ENCODE data around the gene USP13. TPM values are rescaled to one million over a fixed set of nuclear protein-coding genes. Genes with fewer than 3 reads are reported as not detected.

Gene USP13
- total and polyA plus RNA-seq, 2 experiments from 2014 or later = 6.0 to 8.2 TPM

- no peaks in the 10 kb centered on the region for H3F3A ChIP-seq (ENCODE audit: insufficient read depth)
- H3K36me3 ChIP-seq (ENCODE audit: low read depth) = no peaks in the 10 kb centered on the region
- no peak overlapping the region for H3K27ac ChIP-seq
- WGBS, 2 experiments (ENCODE audit: low coverage in 1 of 2, low lambda C conversion rate in 2 of 2, missing lambda C conversion rate in 2 of 2) = 96 to 100% methylated on average over 1 of the region's 1 CpG
- no peak overlapping the region for H3K4me2 ChIP-seq (ENCODE audit: unreplicated experiment)
- H3K4me1 ChIP-seq (ENCODE audit: insufficient read depth) = no peaks in the 10 kb centered on the region
- H3K9me3 ChIP-seq (ENCODE audit: low read depth) = no peaks in the 10 kb centered on the region
- H3K9ac ChIP-seq = no peak overlapping the region
- TF ChIP-seq EZH2 (IDR thresholded peaks at IDR 0.05; ENCODE audit: insufficient read depth, poor library complexity, severe bottlenecking) = no peak
- TF ChIP-seq EZH2phosphoT487 (IDR thresholded peaks at IDR 0.05; ENCODE audit: insufficient read depth, low read depth) = no peak
- no peak for DNase-seq
- no peak overlapping the region for H3K4me3 ChIP-seq
- peaks cover 91% of the 10 kb centered on the region for H3K79me2 ChIP-seq (ENCODE audit: insufficient read depth)
- no peak overlapping the region for H2AFZ ChIP-seq
- no peaks in the 10 kb centered on the region for H3K27me3 ChIP-seq (replicated peaks; ENCODE audit: insufficient read depth)
- H3K9me2 ChIP-seq (ENCODE audit: insufficient read depth) = no peaks in the 10 kb centered on the region
- H4K20me1 ChIP-seq (ENCODE audit: insufficient read depth) = no peaks in the 10 kb centered on the region
- in situ Hi-C loops (cut with MboI) = no loop called here
These were observed 15.6 kb downstream of the USP13 start for GRCh38 chr3:179668429-179668828.

DNA sequence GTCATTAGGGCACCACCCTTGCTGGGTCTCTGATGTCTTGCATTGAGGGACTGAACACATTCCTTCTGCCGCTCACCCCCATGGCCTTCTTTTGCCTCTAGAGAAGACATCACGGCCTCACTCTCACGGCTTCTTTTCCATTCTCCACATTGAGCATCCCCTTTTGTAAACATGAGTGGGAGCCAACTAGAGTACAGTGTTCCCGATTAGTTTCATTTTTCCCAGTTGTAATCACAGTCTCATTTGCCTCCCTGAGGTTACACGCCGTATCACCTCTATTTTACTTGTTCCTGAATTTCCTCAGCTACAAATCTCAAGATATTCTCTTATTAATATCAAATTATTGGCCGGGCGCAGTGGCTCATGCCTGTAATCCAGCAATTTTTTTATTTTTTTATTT, 17.5 kb downstream of the USP13 start:
- no peak for DNase-seq
- H4K20me1 ChIP-seq (ENCODE audit: insufficient read depth) = no peaks in the 10 kb centered on the region
- no peaks in the 10 kb centered on the region for H3K4me1 ChIP-seq (ENCODE audit: insufficient read depth)
- in situ Hi-C loops (cut with MboI) = no loop called here
- no peaks in the 10 kb centered on the region for H3K9me2 ChIP-seq (ENCODE audit: insufficient read depth)
- peaks cover 88% of the 10 kb centered on the region for H3K79me2 ChIP-seq (ENCODE audit: insufficient read depth)
- H3F3A ChIP-seq (ENCODE audit: insufficient read depth) = no peaks in the 10 kb centered on the region
- no peak overlapping the region for H3K4me3 ChIP-seq
- no peak overlapping the region for H3K27ac ChIP-seq
- no peaks in the 10 kb centered on the region for H3K36me3 ChIP-seq (ENCODE audit: low read depth)
- H3K9ac ChIP-seq = no peak overlapping the region
- TF ChIP-seq EZH2phosphoT487 (IDR thresholded peaks at IDR 0.05; ENCODE audit: insufficient read depth, low read depth) (no peak), EZH2 (IDR thresholded peaks at IDR 0.05; ENCODE audit: insufficient read depth, poor library complexity, severe bottlenecking) (no peak)
- no peaks in the 10 kb centered on the region for H3K27me3 ChIP-seq (replicated peaks; ENCODE audit: insufficient read depth)
- 96 to 98% methylated on average over 8 of the region's 8 CpGs for WGBS, 2 experiments (ENCODE audit: low coverage in 1 of 2, low lambda C conversion rate in 2 of 2, missing lambda C conversion rate in 2 of 2)
- no peaks in the 10 kb centered on the region for H3K9me3 ChIP-seq (ENCODE audit: low read depth)
- H3K4me2 ChIP-seq (ENCODE audit: unreplicated experiment) = no peak overlapping the region
- H2AFZ ChIP-seq = no peak overlapping the region

- no peak overlapping the region for H3K9ac ChIP-seq
- no peaks in the 10 kb centered on the region for H3K9me2 ChIP-seq (ENCODE audit: insufficient read depth)
- H3K27me3 ChIP-seq (replicated peaks; ENCODE audit: insufficient read depth) = no peaks in the 10 kb centered on the region
- no peak overlapping the region for H3K4me3 ChIP-seq
- in situ Hi-C loops (cut with MboI) = no loop called here
- no peaks in the 10 kb centered on the region for H3K36me3 ChIP-seq (ENCODE audit: low read depth)
- H3K27ac ChIP-seq = no peak overlapping the region
- WGBS, 2 experiments (ENCODE audit: low coverage in 1 of 2, low lambda C conversion rate in 2 of 2, missing lambda C conversion rate in 2 of 2) = 92 to 98% methylated on average over 1 of the region's 1 CpG
- H3F3A ChIP-seq (ENCODE audit: insufficient read depth) = no peaks in the 10 kb centered on the region
- peaks cover 87% of the 10 kb centered on the region for H3K79me2 ChIP-seq (ENCODE audit: insufficient read depth)
- H4K20me1 ChIP-seq (ENCODE audit: insufficient read depth) = no peaks in the 10 kb centered on the region
- H3K4me2 ChIP-seq (ENCODE audit: unreplicated experiment) = no peak overlapping the region
- no peaks in the 10 kb centered on the region for H3K4me1 ChIP-seq (ENCODE audit: insufficient read depth)
- H2AFZ ChIP-seq = no peak overlapping the region
- DNase-seq = no peak
- TF ChIP-seq EZH2 (IDR thresholded peaks at IDR 0.05; ENCODE audit: insufficient read depth, poor library complexity, severe bottlenecking) (no peak), EZH2phosphoT487 (IDR thresholded peaks at IDR 0.05; ENCODE audit: insufficient read depth, low read depth) (no peak)
- no peaks in the 10 kb centered on the region for H3K9me3 ChIP-seq (ENCODE audit: low read depth)
These were observed 18.5 kb downstream of the USP13 start for GRCh38 chr3:179671309-179671708.

DNA sequence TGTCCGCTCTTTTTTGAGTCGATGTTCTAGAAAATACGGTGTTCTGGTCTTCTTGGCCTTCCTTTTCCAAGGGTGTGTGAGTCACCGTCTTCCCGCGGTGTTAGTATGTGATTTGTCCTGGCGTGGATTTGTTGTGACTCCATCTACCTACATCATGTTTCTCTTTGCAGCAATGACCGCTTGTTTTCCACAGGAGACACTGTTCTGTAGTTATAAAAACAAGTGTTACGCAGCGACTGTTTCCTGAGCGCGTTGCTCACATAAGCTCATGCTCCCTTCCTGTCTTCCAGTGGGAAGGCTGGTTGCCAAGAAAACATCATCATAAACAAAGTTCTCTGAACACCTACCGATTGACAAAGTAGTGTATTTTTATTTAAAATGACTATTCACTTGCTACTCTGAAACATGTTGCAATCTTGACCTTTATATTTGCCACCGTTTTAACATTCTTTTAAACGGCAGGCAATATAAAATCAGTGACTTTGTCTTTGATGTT, 19.0 kb downstream of the USP13 start:
- 85 to 88% methylated on average over 15 of the region's 15 CpGs for WGBS, 2 experiments (ENCODE audit: low coverage in 1 of 2, low lambda C conversion rate in 2 of 2, missing lambda C conversion rate in 2 of 2)
- TF ChIP-seq EZH2phosphoT487 (IDR thresholded peaks at IDR 0.05; ENCODE audit: insufficient read depth, low read depth) (no peak), EZH2 (IDR thresholded peaks at IDR 0.05; ENCODE audit: insufficient read depth, poor library complexity, severe bottlenecking) (no peak)
- no peak for DNase-seq

DNA sequence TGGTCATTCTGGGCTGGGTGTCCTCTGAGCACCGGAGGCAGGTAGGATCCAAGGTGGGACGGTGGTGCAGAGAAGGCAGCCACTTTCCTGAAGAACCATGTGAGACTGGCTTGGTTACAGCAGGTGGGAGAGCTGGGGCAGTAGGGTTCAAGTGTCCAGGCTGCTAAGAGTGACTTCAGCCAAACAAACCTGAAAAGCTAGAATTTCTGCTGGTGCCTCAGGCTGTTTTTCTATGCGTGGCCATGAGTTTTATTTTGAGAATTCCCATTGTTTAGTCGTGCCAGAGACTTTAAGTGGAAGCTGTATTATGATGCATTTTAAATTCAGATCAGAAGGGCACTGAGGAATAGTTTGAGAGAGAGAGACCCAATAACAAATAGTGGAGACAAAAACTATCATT, 20.1 kb downstream of the USP13 start:
- no peak overlapping the region for H3K4me3 ChIP-seq
- H4K20me1 ChIP-seq (ENCODE audit: insufficient read depth) = no peaks in the 10 kb centered on the region
- H3K9ac ChIP-seq = no peak overlapping the region
- H3K36me3 ChIP-seq (ENCODE audit: low read depth) = no peaks in the 10 kb centered on the region
- TF ChIP-seq EZH2phosphoT487 (IDR thresholded peaks at IDR 0.05; ENCODE audit: insufficient read depth, low read depth) (no peak), EZH2 (IDR thresholded peaks at IDR 0.05; ENCODE audit: insufficient read depth, poor library complexity, severe bottlenecking) (no peak)
- no peaks in the 10 kb centered on the region for H3K9me2 ChIP-seq (ENCODE audit: insufficient read depth)
- WGBS, 2 experiments (ENCODE audit: low coverage in 1 of 2, low lambda C conversion rate in 2 of 2, missing lambda C conversion rate in 2 of 2) = 94 to 100% methylated on average over 4 of the region's 4 CpGs
- no peak overlapping the region for H3K27ac ChIP-seq
- in situ Hi-C loops (cut with MboI) = no loop called here
- no peaks in the 10 kb centered on the region for H3K27me3 ChIP-seq (replicated peaks; ENCODE audit: insufficient read depth)
- H3K79me2 ChIP-seq (ENCODE audit: insufficient read depth) = peaks cover 87% of the 10 kb centered on the region
- H3F3A ChIP-seq (ENCODE audit: insufficient read depth) = no peaks in the 10 kb centered on the region
- H2AFZ ChIP-seq = no peak overlapping the region
- no peaks in the 10 kb centered on the region for H3K4me1 ChIP-seq (ENCODE audit: insufficient read depth)
- H3K9me3 ChIP-seq (ENCODE audit: low read depth) = no peaks in the 10 kb centered on the region
- no peak overlapping the region for H3K4me2 ChIP-seq (ENCODE audit: unreplicated experiment)
- DNase-seq = no peak

More for the DNA sequence above, 19.0 kb downstream of the USP13 start:
- no peaks in the 10 kb centered on the region for H3K4me1 ChIP-seq (ENCODE audit: insufficient read depth)
- no peak overlapping the region for H3K27ac ChIP-seq
- H3K4me3 ChIP-seq = no peak overlapping the region
- no peaks in the 10 kb centered on the region for H4K20me1 ChIP-seq (ENCODE audit: insufficient read depth)
- H2AFZ ChIP-seq = no peak overlapping the region
- H3K9me2 ChIP-seq (ENCODE audit: insufficient read depth) = no peaks in the 10 kb centered on the region
- in situ Hi-C loops (cut with MboI) = no loop called here
- no peak overlapping the region for H3K4me2 ChIP-seq (ENCODE audit: unreplicated experiment)
- H3K9ac ChIP-seq = no peak overlapping the region
- no peaks in the 10 kb centered on the region for H3K36me3 ChIP-seq (ENCODE audit: low read depth)
- peaks cover 87% of the 10 kb centered on the region for H3K79me2 ChIP-seq (ENCODE audit: insufficient read depth)
- no peaks in the 10 kb centered on the region for H3K9me3 ChIP-seq (ENCODE audit: low read depth)
- no peaks in the 10 kb centered on the region for H3F3A ChIP-seq (ENCODE audit: insufficient read depth)
- no peaks in the 10 kb centered on the region for H3K27me3 ChIP-seq (replicated peaks; ENCODE audit: insufficient read depth)

All from GM23248 (cell line).